ENCODE measurements around the gene PPP1R3C.

DNA sequence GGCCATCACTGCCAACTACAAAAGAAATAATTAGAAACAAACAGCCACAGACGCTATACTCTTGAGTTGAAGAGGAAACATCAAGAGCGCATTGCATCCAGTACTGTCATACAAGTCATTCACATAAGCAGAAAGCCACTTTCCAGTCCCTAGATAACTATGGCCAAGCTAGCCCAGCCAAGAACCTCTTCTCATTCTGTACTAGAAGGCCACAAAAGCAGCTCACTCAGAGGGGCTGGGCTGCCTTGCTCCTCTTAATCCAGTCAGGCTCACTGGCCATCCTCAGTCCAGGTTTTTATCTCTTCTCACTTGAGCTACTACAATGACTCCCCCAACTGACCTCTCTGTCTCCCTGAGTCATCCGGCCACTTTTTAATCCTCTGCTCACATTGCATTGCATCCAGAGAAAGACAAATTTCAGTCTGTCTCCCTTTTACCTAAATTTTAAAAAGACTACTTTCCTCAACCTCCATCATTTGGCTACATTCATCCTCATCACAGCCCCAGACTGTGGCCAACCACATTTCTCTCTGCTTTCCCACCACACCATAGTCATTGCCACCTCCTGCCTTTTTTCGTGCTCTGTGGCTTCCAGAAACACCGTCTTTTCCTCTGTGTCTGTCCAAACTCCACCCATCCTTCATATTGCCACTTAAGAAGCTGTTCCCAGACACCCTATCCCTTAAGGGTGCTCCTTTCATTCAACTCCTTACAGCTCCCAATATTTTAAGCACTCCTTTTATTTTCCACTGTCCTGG lies 25.0 kb downstream of the PPP1R3C start:
- TF ChIP-seq, protein P1, sequence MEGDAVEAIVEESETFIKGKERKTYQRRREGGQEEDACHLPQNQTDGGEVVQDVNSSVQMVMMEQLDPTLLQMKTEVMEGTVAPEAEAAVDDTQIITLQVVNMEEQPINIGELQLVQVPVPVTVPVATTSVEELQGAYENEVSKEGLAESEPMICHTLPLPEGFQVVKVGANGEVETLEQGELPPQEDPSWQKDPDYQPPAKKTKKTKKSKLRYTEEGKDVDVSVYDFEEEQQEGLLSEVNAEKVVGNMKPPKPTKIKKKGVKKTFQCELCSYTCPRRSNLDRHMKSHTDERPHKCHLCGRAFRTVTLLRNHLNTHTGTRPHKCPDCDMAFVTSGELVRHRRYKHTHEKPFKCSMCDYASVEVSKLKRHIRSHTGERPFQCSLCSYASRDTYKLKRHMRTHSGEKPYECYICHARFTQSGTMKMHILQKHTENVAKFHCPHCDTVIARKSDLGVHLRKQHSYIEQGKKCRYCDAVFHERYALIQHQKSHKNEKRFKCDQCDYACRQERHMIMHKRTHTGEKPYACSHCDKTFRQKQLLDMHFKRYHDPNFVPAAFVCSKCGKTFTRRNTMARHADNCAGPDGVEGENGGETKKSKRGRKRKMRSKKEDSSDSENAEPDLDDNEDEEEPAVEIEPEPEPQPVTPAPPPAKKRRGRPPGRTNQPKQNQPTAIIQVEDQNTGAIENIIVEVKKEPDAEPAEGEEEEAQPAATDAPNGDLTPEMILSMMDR (IDR thresholded peaks at IDR 0.05): no peak
- TF ChIP-seq POLR2A (IDR thresholded peaks at IDR 0.05): no peak

All from uterus (tissue), 2 donors.